ENCODE data around the gene MINK1. TPM values are rescaled to one million over a fixed set of nuclear protein-coding genes. Genes with fewer than 3 reads are reported as not detected.

Gene MINK1
- 18.7 and 19.5 TPM in 2 replicates for total RNA-seq (2014; rRNA removed; shearing (Covaris generic))
- polyA plus RNA-seq (2015; cell fraction: cytosol; rRNA removed) = 43.4 and 54.6 TPM in 2 replicates
- 134 and 152 TPM in 2 replicates for polyA plus RNA-seq (2015; cell fraction: nucleus; rRNA removed)

GRCh38 chr17:4833178-4833940, at the start of gene MINK1:
Gene MINK1 (plus strand): TSS chr17:4833340. CDS start chr17:4833584, 244 bp downstream.
- in situ Hi-C loops (cut with HindIII; ENCODE audit: low pct_unique_long_range_greater_than_20kb, low sequenced_read_pairs) = no loop called here
- peak; percentile 92 for DNase-seq (ENCODE audit: low read depth, low spot score)

DNA sequence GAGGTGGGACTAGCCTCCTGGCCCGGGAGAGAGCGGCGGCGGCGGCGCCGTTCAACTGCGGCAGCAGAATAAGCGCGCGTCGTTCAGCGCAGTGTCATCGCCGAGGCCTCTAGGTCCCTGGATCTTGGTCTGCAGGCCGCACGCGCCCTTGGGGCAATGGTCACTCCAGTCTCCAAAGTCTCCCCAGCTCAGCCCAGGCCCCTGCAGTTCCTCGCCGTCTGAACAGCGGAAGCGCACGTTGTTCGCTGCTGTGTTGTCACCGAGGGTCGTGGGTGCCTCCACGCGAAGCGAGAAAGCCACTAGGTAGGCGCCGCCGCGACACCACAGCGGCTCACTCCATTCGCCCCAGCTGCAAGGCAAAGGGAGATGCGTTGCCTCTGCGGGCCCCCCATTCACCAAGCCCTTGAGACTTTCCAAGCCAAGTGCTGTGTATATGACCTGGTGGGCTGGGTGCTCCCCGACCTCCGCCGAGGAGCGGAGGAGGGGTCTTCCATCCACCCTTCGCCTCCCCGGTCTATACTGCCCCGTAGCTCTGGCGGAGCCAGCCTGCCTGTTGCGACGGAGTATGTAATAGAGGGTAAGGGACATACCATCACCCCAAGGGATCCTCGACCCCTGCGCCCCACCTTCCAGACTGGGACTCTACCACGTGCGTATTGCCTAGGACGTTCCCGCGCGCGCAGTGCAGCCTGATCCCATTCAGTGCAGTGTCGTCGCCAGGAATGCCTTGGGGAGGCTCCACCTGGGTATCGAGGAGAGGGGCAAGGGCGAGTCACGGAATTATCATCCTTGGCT, 47.6 kb upstream of the MINK1 start:
- in situ Hi-C loops (cut with HindIII; ENCODE audit: low pct_unique_long_range_greater_than_20kb, low sequenced_read_pairs) = no loop called here

GRCh38 chr17:4786106-4786511, 47.0 kb upstream of the MINK1 start, which contains the start of gene VMO1:
Gene VMO1 (minus strand): TSS chr17:4786364. CDS start chr17:4786352, 12 bp downstream.
- in situ Hi-C loops (cut with HindIII; ENCODE audit: low pct_unique_long_range_greater_than_20kb, low sequenced_read_pairs) = no loop called here
- no peak for DNase-seq (ENCODE audit: low read depth, low spot score)

More for the DNA sequence above, 47.6 kb upstream of the MINK1 start:
- no peak for DNase-seq (ENCODE audit: low read depth, low spot score)

DNA sequence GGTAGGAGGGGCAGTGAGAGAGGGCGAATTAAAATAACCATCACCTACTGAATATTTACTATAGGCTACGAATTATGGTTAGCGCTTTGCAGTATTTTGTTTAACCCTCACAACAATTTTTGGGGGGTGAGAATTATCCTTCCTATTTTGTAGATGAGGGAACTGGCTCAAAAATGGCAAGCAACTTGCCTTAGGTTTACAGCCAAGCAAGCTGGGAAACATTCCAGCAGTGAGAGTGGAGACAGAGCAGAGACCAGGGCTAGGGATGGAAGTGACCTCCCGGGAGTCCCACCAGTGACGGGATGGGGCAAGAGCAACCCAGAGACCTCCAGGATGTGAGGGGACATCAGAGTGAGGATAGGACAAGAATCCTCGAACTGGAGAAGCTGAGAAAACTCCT, 46.6 kb upstream of the MINK1 start:
- no peak for DNase-seq (ENCODE audit: low read depth, low spot score)
- in situ Hi-C loops (cut with HindIII; ENCODE audit: low pct_unique_long_range_greater_than_20kb, low sequenced_read_pairs) = no loop called here

DNA sequence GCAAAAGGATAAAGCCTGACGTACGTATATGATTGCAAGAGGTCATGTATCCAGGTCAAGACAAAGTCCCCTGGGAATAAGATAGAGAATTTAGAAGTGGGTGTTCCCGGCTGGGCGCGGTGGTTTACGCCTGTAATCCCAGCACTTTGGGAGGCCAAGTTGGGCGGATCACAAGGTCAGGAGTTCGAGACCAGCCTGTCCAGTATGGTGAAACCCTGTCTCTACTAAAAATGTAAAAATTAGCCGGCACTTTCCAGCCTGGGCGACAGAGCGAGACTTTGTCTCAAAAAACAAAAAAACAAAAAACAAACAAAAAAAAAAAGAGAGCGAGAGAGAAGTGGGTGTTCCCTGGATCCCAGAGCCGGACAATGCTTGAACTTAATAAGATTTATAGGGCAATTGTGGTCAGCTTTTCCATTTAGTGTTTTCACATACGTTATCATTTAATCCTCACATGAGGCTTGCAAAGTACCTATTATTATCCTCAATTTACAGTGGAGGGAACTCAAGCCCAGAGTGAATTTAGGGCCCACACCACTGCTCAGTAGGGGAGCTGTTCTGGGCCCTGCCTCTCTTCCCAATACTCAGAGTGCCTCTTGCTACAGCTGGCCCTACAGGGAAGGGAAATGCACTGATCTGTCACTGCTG, 44.9 kb upstream of the MINK1 start:
- no peak for DNase-seq (ENCODE audit: low read depth, low spot score)
- in situ Hi-C loops (cut with HindIII; ENCODE audit: low pct_unique_long_range_greater_than_20kb, low sequenced_read_pairs) = no loop called here

DNA sequence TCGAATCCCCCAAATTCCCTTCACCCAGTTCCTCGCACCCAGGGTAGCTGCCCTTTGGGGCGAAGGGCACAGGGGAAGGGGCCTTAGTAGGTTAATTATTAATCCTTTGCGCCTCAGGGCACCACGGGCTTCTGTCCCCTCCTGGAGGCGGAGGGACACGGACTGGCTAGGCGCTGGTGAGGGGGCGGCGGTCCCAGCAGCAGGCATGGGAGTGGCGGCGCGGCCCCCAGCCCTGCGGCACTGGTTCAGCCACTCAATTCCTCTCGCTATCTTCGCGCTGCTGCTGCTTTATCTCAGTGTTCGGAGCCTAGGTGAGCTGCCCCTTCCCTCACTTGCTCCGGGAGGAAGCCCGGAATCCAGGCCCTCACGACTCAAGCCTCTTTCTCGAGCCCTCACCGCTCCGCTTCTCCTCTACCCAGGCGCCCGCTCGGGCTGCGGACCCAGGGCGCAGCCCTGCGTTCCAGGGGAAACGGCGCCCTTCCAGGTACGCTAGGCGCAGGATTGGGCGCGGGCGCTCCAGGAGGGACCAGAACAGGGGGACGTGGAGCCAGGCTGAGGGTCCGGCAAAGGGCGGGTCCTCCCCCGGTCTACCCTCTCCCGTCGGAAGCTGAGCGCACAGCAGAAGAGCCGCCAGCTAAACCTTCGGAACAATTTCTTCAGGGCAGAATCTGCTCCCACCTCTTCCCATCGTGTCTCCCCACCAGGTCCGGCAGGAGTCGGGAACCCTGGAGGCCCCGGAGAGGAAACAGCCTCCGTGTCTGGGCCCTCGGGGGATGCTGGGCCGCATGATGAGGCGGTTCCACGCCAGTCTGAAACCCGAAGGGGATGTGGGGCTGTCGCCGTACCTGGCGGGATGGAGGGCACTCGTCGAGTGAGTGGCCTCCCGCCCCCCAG, 44.1 kb upstream of the MINK1 start, which contains the start of gene GLTPD2:
GLTPD2 (plus strand) TSS at position 158 of the 894 bp plus-strand sequence; CDS start at position 206, 48 bp downstream.
- in situ Hi-C loops (cut with HindIII; ENCODE audit: low pct_unique_long_range_greater_than_20kb, low sequenced_read_pairs) = no loop called here

GRCh38 chr17:4789701-4789950, 43.5 kb upstream of the MINK1 start:
- no peak for DNase-seq (ENCODE audit: low read depth, low spot score)
- in situ Hi-C loops (cut with HindIII; ENCODE audit: low pct_unique_long_range_greater_than_20kb, low sequenced_read_pairs) = no loop called here

More for the DNA sequence above, 44.1 kb upstream of the MINK1 start, which contains the start of gene GLTPD2:
- DNase-seq (ENCODE audit: low read depth, low spot score) = no peak

GRCh38 chr17:4789951-4790704, 43.0 kb upstream of the MINK1 start:
- in situ Hi-C loops (cut with HindIII; ENCODE audit: low pct_unique_long_range_greater_than_20kb, low sequenced_read_pairs) = no loop called here
- peak; percentile 83 for DNase-seq (ENCODE audit: low read depth, low spot score)

DNA sequence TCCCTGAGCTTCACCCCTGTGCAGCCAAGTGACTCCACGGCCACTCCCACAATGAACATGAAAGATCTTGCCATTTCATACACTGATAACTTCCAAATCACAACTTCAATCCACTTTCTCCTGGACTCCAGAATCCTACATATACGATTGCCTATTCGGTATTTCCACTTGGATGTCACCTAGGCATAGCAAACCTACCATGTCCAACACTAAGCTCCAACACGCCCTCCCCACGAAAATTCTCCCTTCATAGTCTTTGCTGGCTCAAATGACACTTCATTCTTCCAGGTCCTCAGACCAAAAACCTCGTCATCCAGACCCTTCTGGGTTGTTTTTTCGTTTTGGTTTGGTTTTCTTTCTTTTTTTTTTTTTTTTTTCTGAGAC, 42.4 kb upstream of the MINK1 start:
- DNase-seq (ENCODE audit: low read depth, low spot score) = no peak
- in situ Hi-C loops (cut with HindIII; ENCODE audit: low pct_unique_long_range_greater_than_20kb, low sequenced_read_pairs) = no loop called here

GRCh38 chr17:4795168-4795567, 38.0 kb upstream of the MINK1 start:
- in situ Hi-C loops (cut with HindIII; ENCODE audit: low pct_unique_long_range_greater_than_20kb, low sequenced_read_pairs) = no loop called here
- DNase-seq (ENCODE audit: low read depth, low spot score) = no peak

DNA sequence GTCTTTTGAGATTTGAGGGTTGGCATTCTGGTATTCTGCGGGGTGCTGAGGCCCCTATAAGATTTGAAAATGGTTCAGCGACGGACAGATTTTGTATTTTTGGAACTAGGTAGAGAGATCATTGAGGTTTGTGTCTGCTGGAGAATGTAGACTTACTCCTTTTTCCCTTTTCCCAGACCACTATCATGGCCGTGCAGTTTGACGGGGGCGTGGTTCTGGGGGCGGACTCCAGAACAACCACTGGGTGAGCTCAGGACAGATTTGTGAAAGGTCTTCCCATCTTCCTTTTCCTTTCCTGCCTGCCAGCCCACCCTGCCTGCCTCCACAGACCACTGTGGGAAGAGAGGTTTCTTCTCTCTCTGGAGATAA, 36.6 kb upstream of the MINK1 start:
- peak; percentile 63 for DNase-seq (ENCODE audit: low read depth, low spot score)
- in situ Hi-C loops (cut with HindIII; ENCODE audit: low pct_unique_long_range_greater_than_20kb, low sequenced_read_pairs) = no loop called here

GRCh38 chr17:4800462-4801196, 32.5 kb upstream of the MINK1 start:
- no peak for DNase-seq (ENCODE audit: low read depth, low spot score)
- in situ Hi-C loops (cut with HindIII; ENCODE audit: low pct_unique_long_range_greater_than_20kb, low sequenced_read_pairs) = no loop called here

- in situ Hi-C loops (cut with HindIII; ENCODE audit: low pct_unique_long_range_greater_than_20kb, low sequenced_read_pairs) = no loop called here
- no peak for DNase-seq (ENCODE audit: low read depth, low spot score)
Measured at GRCh38 chr17:4802228-4802627, 30.9 kb upstream of the MINK1 start, which contains the start of gene C17orf114. Gene C17orf114 (minus strand): TSS chr17:4802328.

- in situ Hi-C loops (cut with HindIII; ENCODE audit: low pct_unique_long_range_greater_than_20kb, low sequenced_read_pairs) = no loop called here
- peak; percentile 41 for DNase-seq (ENCODE audit: low read depth, low spot score)
Measured at GRCh38 chr17:4806456-4806776, 26.7 kb upstream of the MINK1 start.

DNA sequence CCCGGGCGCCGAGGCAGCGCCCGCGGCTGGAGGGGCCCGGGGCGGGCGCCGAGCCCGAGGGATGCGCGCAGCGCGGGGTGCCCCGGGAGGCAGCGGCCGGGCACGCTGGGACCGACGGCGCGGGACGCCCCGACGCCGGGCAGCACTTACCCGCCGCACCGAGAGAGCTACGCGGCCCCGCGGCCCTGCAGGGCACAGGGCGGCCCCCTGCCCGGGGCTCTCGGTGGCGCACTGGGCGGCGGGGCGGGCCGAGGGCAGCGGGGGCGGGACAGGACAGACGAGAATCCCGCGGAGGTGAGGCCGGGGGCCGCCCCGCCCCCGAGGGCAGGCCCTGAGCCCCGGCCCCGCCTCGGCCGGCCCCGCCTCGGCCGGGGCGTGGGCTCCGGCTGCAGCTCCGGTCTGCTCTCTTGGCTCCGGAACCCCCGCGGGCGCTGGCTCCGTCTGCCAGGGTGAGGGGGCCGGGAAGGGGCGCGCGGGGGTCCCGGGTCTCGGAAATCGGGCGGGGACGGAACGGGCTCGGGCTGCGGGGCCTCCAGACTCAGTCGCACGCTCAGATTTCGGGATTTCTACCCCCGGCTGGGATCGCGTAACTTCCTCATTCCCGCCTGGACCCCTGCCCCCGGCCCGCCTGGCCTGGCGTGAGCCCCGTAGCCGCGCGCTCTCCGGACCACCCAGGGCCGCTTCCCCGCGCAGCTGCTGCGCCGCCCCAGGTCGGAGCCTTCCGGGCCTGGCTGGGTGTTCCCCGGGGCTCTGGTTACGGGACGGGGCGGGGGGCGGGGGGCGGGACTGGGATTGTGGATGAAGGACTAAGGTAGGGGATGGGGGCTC, 26.1 kb upstream of the MINK1 start, which contains the start of gene PLD2:
PLD2 (plus strand) TSS at position 376 of the 828 bp plus-strand sequence. CDS start 621 bp downstream, outside the sequence.
- in situ Hi-C loops (cut with HindIII; ENCODE audit: low pct_unique_long_range_greater_than_20kb, low sequenced_read_pairs) = no loop called here
- DNase-seq (ENCODE audit: low read depth, low spot score) = peak; percentile 84
